Suppressor macrophage (primary cell): ENCODE results near the gene YARS1.
"Not testable (repeated sequence)": the region's sequence is repeated elsewhere in the genome, so short reads cannot be mapped to it uniquely, and the experiment has no call there.

ENCODE experiments used
- DNase-seq, 4 experiments: peaks; one replicate each; pipeline ENCODE4 v3.0.0-alpha.2; 2020 to 2022

YARS1 gene

GRCh38 chr1:32816676-32817158 lies 441 bp downstream of the YARS1 start:
- DNase-seq, result peak; percentile 38 to 59 (median 56)

- peak; percentile 6 to 32 (median 21) for DNase-seq
Measured at GRCh38 chr1:32813941-32814739, 3.0 kb downstream of the YARS1 start.

DNA sequence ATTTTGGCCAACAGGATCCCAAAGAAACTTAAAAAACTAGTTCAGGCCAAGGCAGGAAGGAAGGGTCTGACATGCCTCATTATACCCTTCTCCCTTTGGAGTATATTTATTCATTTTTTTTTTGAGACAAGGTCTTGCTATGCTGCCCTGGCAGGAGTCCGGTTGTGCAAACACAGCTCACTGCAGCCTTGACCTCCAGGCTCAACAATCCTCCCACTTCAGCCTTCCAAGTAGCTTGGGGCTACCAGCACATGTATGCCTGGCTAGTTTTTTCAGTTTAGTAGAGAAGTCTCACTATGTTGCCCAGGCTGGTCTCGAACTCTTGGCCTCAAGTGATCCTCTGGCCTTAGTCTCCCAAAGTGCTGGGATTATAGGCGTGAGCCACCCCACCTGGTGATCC lies 5.2 kb downstream of the YARS1 start:
- DNase-seq, result no peak

DNA sequence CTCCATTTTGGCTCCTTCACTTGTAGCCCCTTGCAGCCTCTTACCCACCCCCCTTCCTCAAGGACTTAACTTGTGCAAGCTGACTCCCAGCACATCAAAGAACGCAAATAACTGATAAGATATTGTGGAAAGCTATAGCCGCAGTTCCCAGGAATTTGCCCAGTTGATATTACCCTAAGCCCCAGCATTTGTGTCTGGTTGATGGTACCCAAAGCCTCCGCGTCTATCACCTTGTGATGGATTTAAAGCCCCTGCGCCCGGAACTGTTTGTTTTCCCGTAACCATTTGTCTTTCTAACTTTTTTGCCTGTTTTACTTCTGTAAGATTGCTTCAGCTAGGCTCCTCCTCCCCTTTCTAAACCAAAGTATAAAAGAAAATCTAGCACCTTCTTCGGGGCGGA lies 5.9 kb downstream of the YARS1 start:
- DNase-seq, result no peak

GRCh38 chr1:32810358-32810757 lies 6.8 kb downstream of the YARS1 start:
- DNase-seq, result no peak

- no peak for DNase-seq
Measured at GRCh38 chr1:32808580-32808979, 8.6 kb downstream of the YARS1 start.

- no peak for DNase-seq
Measured at GRCh38 chr1:32806910-32807523, 10.1 kb downstream of the YARS1 start.

- no peak for DNase-seq
Measured at GRCh38 chr1:32806290-32806689, 10.9 kb downstream of the YARS1 start.

DNA sequence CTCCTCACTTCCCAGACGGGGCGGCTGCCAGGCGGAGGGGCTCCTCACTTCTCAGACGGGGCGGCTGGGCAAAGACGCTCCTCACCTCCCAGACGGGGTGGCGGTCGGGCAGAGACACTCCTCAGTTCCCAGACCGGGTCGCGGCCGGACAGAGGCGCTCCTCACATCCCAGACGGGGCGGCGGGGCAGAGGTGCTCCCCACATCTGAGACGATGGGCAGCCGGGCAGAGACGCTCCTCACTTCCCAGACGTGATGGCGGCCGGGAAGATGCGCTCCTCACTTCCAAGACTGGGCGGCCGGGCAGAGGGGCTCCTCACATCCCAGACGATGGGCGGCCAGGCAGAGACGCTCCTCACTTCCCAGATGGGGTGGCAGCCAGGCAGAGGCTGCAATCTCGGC lies 12.7 kb downstream of the YARS1 start:
- not testable (repeated sequence) for DNase-seq

- no peak for DNase-seq
Measured at GRCh38 chr1:32801096-32801715, 16.0 kb downstream of the YARS1 start.

DNA sequence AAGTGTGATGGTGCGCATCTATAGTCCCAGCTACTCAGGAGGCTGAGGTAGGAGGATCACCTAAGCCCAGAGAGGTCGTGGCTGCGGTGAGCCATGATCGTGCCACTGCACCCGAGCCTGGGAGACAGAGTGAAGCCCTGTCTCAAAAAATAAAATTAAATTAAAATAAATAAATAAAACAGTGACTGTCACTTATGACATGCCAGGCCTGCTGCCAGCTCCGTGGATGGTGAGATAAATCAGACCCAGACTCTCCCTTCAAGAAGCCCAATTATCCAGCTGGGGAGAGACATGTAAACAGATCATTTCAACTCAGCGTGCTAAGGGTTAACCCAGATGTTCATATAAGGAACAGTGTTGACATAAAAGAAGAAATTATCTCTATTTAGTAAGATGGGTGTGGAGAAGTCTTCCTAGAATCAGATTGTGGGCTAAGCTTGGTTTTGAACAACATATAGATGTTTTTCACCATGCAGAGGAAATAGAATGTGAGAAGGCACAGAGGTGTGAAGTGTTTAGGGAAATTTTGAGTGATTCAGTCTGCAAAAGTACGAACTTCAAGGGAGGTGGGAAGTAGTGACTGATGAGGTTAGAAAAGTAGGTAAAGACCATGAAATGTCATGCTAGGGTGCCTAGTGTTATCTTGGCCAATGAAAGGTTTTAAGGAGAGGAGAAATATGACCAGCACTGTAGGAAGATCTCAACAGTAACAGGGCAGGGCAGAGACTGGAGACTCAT lies 18.3 kb downstream of the YARS1 start:
- DNase-seq, result no peak

- no peak for DNase-seq
Measured at GRCh38 chr1:32798191-32798590, 19.0 kb downstream of the YARS1 start.

DNA sequence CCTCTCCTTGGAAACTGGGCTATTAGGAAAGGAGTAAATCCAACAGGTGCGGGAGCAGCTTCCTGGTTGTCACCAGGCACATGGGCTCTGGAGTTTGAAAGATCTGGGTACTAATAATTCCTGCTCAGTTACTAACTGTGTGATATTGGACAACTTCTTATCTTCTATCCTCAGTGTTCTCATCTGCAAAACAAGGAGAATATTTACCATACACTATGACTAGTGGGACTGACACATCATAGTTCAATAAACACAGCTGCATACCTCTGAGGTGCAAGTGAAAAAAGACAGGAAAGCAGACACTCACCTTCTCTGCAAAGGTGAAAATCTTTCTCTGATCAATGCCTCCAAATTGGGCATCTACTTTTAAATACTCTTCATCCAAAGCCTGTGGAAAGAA lies 19.7 kb downstream of the YARS1 start:
- DNase-seq, result no peak

DNA sequence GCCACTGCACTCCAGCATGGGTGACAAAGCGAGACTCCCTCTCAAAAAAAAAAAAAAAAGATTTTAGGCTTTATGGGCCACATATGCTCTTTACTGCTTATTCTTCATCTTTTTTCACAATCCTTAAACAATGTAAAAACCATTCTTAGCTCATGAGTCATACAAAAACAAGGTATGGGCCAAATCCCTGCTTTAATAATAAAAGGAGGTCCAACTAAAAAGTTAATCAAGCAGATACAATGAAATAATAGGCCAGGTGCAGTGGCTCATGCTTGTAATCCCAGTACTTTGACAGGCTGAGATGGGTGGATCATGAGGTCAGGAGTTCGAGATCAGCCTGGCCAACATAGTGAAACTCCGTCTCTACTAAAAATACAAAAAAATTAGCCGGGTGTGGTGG lies 21.4 kb downstream of the YARS1 start:
- not testable (repeated sequence) for DNase-seq

DNA sequence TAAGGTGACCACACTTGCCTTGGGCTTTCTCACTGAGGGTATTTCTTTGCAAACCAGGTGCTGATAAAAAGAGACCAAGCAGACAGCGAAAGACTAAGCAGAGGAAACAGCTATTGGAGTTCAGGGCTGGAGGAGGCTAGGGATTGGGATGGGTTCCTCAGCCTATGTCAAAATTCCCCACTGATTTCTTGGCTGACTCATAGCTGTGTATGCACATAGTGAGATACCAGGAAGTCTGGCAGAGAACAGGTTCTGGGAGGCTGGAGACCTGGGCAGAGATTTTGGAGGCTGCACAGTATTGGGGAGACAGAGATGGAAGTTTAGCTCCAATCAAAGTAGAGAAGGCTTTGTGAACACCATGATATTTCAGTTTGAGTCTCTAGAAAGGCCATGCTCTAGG lies 25.3 kb downstream of the YARS1 start:
- no peak for DNase-seq

DNA sequence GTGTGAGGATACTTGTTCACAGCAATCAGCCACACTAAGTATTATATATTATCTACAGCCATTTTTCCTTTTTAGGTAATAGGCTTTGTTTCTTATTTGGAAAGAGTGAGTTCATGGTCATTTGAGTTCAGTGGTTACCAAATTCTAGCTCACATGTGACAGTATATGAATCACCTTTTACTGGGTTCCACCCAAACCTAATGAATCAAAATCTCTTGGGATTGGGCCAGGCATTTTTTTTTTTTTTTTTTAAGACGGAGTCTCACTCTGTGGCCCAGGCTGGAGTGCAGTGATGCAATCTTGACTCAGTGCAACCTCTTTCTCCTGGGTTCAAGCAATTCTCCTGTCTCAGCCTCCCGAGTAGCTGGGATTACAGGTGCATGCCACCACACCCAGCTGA lies 27.8 kb downstream of the YARS1 start:
- peak; percentile 17 to 72 (median 48) for DNase-seq

GRCh38 chr1:32786856-32787255 lies 30.3 kb downstream of the YARS1 start:
- peak in 2 of 4 experiments; percentile 22 to 24 for DNase-seq

DNA sequence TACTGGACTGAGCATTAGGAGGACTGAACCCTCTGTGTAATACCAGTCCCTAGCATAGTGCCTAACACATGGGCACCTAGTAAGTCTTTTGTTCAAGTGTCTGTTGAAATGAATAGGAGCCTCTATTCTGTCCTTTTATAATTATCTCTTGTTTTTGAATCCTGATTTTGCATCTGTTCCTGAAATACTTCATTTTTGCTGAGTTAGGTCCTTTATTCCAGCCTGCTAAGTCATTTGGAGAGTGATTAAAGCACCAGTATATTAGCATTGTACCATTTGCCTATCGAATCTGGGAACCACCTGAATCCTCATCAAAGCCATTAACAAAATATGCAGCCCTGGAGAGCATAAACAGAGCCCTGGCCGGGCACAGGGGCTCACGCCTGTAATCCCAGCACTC lies 32.3 kb downstream of the YARS1 start:
- no peak for DNase-seq

- DNase-seq, result no peak
Measured at GRCh38 chr1:32783851-32784250, 33.3 kb downstream of the YARS1 start.

- no peak for DNase-seq
Measured at GRCh38 chr1:32782086-32782485, 35.1 kb downstream of the YARS1 start.

- no peak for DNase-seq
Measured at GRCh38 chr1:32780628-32781234, 36.4 kb downstream of the YARS1 start.

DNA sequence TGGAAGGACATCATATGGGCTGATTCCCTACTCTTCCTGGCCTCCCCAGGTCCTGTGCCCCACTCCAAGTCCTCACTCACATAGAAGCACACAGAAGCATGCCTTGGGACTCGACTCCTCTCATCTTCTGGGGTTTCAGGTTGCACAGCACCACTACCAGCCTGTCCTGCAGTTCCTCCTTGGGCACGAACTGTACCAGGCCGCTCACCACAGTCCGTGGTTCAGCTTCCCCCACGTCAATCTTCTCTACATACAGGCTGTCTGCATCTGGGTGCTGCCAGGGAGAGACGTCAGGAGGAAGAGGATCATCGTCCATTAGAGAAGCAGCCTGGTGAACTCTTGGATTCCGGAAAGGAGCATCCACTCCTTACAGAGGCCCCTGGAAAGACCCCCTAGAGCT lies 37.2 kb downstream of the YARS1 start:
- DNase-seq, result no peak

DNA sequence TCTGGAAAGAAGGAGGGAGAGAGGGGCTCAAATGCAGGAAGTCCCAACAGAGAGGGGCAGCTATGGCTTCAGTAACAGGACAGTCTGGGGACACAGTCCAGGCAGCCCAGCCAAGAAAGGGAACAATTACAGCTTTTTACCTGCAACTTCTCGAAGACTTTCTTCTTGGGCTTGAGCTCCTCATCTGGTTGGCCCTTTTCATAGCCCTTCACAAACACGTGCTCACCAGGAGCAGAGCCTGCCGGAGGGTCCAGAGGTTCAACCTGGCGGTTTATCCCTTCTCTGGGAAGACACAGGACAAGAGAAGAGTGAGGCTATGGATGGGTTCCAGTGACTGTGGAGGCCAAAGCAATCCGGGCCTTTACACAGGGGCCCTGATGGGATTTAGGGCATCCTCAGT lies 37.9 kb downstream of the YARS1 start:
- no peak for DNase-seq
